K562 (cell line): Measurements from ENCODE around the gene MED15. TPM values are rescaled to one million over a fixed set of nuclear protein-coding genes. Genes with fewer than 3 reads are reported as not detected.
A peak's percentile ranks its signal among the peaks of the same experiment; 100 is the strongest.

ENCODE experiments used
- CTCFL ChIP-seq: IDR thresholded peaks from 2 replicates; pipeline ENCODE4 v1.6.1; 2011; ENCODE audit warnings: borderline replicate concordance, low read depth, mild to moderate bottlenecking, moderate library complexity, low read length; ENCODE audit not compliant: insufficient read depth, poor library complexity, severe bottlenecking
- DDX20 ChIP-seq: fragments of 450-650 bp; IDR thresholded peaks from 2 replicates; pipeline ENCODE4 v1.6.1; 2016; ENCODE audit warnings: missing genetic modification characterization, low read depth, mild to moderate bottlenecking, missing compliant biosample characterization, moderate library complexity
- FOXP4 ChIP-seq: sonication (generic); formaldehyde crosslinking; IDR thresholded peaks from 2 replicates; pipeline ENCODE4 v1.8.0; 2022; ENCODE audit warnings: mild to moderate bottlenecking, missing genetic modification reagents, borderline replicate concordance
- KDM2B ChIP-seq: fragments of 250-450 bp; sonication (Bioruptor Pico); IDR thresholded peaks from 2 replicates; pipeline ENCODE4 v1.8.0; 2021; ENCODE audit warnings: mild to moderate bottlenecking, moderate library complexity
- KLF1 ChIP-seq: fragments of 450-650 bp; IDR thresholded peaks from 2 replicates; pipeline ENCODE4 v1.6.1; 2016; ENCODE audit warnings: missing genetic modification characterization, missing compliant biosample characterization
- MECOM ChIP-seq: fragments of 250-450 bp; sonication (Bioruptor Pico); IDR thresholded peaks from 2 replicates; pipeline ENCODE4 v1.8.0; 2022; ENCODE audit warnings: inconsistent platforms
- MNT ChIP-seq, 2 experiments: fragments of 450-650 bp; conservative IDR thresholded peaks; 2 replicates each; pipeline ENCODE4 v1.6.1; 2017; ENCODE audit warnings: mild to moderate bottlenecking in 2 of 2, moderate library complexity in 2 of 2
- NR4A1 ChIP-seq, 2 experiments: fragments of 250-450 bp in 1 of 2; fragments of 450-650 bp in 1 of 2; sonication (Bioruptor Pico) in 1 of 2; IDR thresholded peaks; 2 replicates each; pipeline versions ENCODE4 v1.4.0 to v1.6.1; 2016 to 2020; ENCODE audit warnings: mild to moderate bottlenecking in 2 of 2, missing compliant biosample characterization in 1 of 2, missing genetic modification characterization in 1 of 2, moderate library complexity in 1 of 2
- POLR2H ChIP-seq: IDR thresholded peaks from 2 replicates; pipeline ENCODE4 v1.6.1; 2016; ENCODE audit warnings: missing genetic modification characterization, low read depth, mild to moderate bottlenecking, control low read depth, missing compliant biosample characterization, moderate library complexity
- RBM34 ChIP-seq: fragments of 200-400 bp; formaldehyde crosslinking; IDR thresholded peaks from 2 replicates; pipeline ENCODE4 v1.6.1; 2018; ENCODE audit warnings: low read length, borderline replicate concordance; ENCODE audit not compliant: insufficient read depth
- RHOXF2B ChIP-seq: fragments of 250-450 bp; sonication (Bioruptor Pico); conservative IDR thresholded peaks from 2 replicates; pipeline ENCODE4 v1.5.1; 2021
- SIX5 ChIP-seq, 2 experiments: IDR thresholded peaks; 2 replicates each; pipeline ENCODE4 v1.6.1; 2011; ENCODE audit warnings: low read length in 2 of 2, borderline replicate concordance in 1 of 2, low read depth in 1 of 2, mild to moderate bottlenecking in 1 of 2, moderate library complexity in 1 of 2; ENCODE audit not compliant: insufficient read depth in 1 of 2
- SNIP1 ChIP-seq: fragments of 450-650 bp; IDR thresholded peaks from 2 replicates; pipeline ENCODE4 v1.7.1; 2017; ENCODE audit warnings: low read depth, mild to moderate bottlenecking
- SPI1 ChIP-seq: IDR thresholded peaks from 2 replicates; pipeline ENCODE4 v1.6.1; 2011; ENCODE audit warnings: low read depth, low read length, control low read depth, borderline replicate concordance
- TFAM ChIP-seq: fragments of 250-450 bp; sonication (Bioruptor Pico); conservative IDR thresholded peaks from 2 replicates; pipeline ENCODE4 v1.5.0; 2021; ENCODE audit warnings: mild to moderate bottlenecking, moderate library complexity
- XRCC4 ChIP-seq: IDR thresholded peaks from one replicate; pipeline ENCODE4 v1.6.1; 2011; ENCODE audit not compliant: insufficient read depth, insufficient read length; ENCODE audit errors: extremely low read depth
- ZBTB12 ChIP-seq: fragments of 250-450 bp; sonication (Bioruptor Pico); IDR thresholded peaks from 2 replicates; pipeline ENCODE4 v1.4.0; 2020
- ZNF146 ChIP-seq: IDR thresholded peaks from one replicate; pipeline ENCODE4 v1.6.1; 2018; ENCODE audit warnings: missing compliant biosample characterization; ENCODE audit not compliant: unreplicated experiment
- ZNF224 ChIP-seq: sonication (generic); formaldehyde crosslinking; IDR thresholded peaks from 2 replicates; pipeline ENCODE4 v1.8.0; 2022; ENCODE audit warnings: mild to moderate bottlenecking, missing genetic modification reagents
- ZNF561 ChIP-seq: fragments of 450-650 bp; formaldehyde crosslinking; conservative IDR thresholded peaks from 2 replicates; pipeline ENCODE4 v1.4.0; 2020; ENCODE audit warnings: mild to moderate bottlenecking, moderate library complexity
- polyA plus RNA-seq, 8 experiments: library from polyadenylated mRNA; depleted of rRNA in 4 of 8; stranded (reverse) in 5 of 8; unstranded in 3 of 8; fragments of >200 nt; fragmentation: Nextera tagmentation in 2 of 8; fragmentation: Illumina TruSeq in 1 of 8; extraction: Ambion mirVana in 2 of 8; extraction: Trizol in 1 of 8; gene quantifications; 2 replicates each; pipeline versions ENCODE4 v1.2.1 to v1.2.3, GENCODE V29; 2011 to 2014; ENCODE audit warnings: inconsistent platforms in 1 of 8, missing spikeins in 1 of 8
- total RNA-seq, 7 experiments: library from RNA; depleted of rRNA in 6 of 7; stranded (reverse); fragments of >200 nt in 6 of 7; fragmentation: Illumina TruSeq in 2 of 7; extraction: Trizol in 2 of 7; gene quantifications; 2 replicates each; pipeline versions ENCODE4 v1.2.1 to v1.2.3, GENCODE V29; 2011 to 2021; ENCODE audit warnings: low replicate concordance in 1 of 7

The MED15 gene
- total and polyA plus RNA-seq, 9 of the 15 experiments (the other 6 are each of a cell fraction or from before 2014, with no cell fraction given), result 4.0 to 271 (median 60.1) TPM

GRCh38 chr22:20526628-20527355, 19.4 kb downstream of the MED15 start (continued):
- TF ChIP-seq MNT (conservative IDR thresholded peaks at IDR 0.05) (no peak), XRCC4 (no peak), ZNF146 (CRISPR knock-in tag) (no peak), SIX5 (IDR thresholded peaks at IDR 0.05; ENCODE audit: borderline replicate concordance in 1 of 2, insufficient read depth in 1 of 2, low read depth in 1 of 2, low read length in 2 of 2) (no peak), SPI1 (peak; percentile 24; the same call in 1 of the 2 replicates), KDM2B (CRISPR knock-in tag) (no peak), DDX20 (tag) (no peak), MECOM (CRISPR knock-in tag) (no peak), RHOXF2B (CRISPR knock-in tag) (no peak), POLR2H (tag) (no peak), FOXP4 (CRISPR knock-in tag) (no peak; the same call in 1 of the 2 replicates), RBM34 (no peak), NR4A1 (CRISPR knock-in tag; IDR thresholded peaks at IDR 0.05) (no peak), NR4A1 (tag; IDR thresholded peaks at IDR 0.05) (no peak), ZNF561 (peak; percentile 57; the same call in 1 of the 2 replicates), TFAM (no peak), KLF1 (tag) (0 out of 2 replicates have a peak, but pooled peaks have one; percentile 32), ZNF224 (CRISPR knock-in tag) (no peak), ZBTB12 (no peak), CTCFL (peak; percentile 59), SNIP1 (no peak)
